ENCODE measurements around the gene HECTD1. TPM values are rescaled to one million over a fixed set of nuclear protein-coding genes. Genes with fewer than 3 reads are reported as not detected.
"Not testable (repeated sequence)": the region's sequence is repeated elsewhere in the genome, so short reads cannot be mapped to it uniquely, and the experiment has no call there.

Gene HECTD1
- total RNA-seq, 1 experiment from 2014 or later: 74.7 TPM

DNA sequence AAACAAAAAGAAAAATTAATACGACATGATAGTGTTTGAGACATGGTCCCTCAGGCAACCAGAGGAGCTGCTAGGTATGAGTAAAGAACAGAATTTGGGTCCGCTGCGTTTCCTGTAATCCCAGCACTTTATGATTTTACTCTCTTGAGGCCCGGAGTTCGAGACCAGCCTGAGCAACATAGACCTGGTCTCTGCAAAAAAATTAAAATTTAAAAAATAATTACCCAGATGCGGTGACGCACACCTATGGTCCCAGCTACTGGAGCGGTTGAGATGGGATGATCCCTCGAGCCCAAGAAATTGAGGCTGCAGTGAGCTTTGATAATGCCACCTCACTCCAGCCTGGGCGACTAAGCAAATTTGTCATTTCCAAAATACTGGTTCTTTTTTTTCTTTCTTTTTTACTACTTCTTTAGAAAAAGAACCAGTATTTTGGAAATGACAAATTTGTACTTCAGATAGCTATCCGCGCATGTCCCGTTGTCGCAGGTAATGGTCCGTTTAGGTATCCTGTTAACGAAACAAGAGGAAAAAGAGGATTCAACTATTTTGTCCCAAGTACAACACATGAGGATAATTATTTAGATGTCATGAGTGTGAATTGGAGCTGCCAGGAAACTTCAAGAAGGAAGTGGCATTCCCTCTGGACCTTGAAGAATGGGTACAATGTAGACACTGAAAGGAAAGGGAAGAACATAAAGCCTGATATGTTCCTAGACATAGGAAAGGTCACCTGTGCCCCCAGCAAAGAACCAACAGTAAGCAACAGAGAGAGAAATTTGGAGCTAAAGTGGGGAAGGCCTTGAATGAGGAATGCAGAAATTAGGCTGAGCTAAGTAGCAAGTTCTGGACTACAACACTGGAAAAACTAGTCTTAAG is 1.2 kb upstream of the HECTD1 start:
- Histone ChIP-seq H3K4me3 (ENCODE audit: insufficient read depth, low read depth, low read length) (peak overlapping the region; percentile 92), H3K36me3 (replicated peaks; ENCODE audit: control insufficient read depth, insufficient read depth, low read length) (no peaks in the 10 kb centered on the region), H3K27me3 (ENCODE audit: control insufficient read depth, insufficient read depth, low read length) (no peaks in the 10 kb centered on the region)
- DNase-seq: no peak

- peak; percentile 69 for DNase-seq
- Histone ChIP-seq H3K36me3 (replicated peaks; ENCODE audit: control insufficient read depth, insufficient read depth, low read length) (no peaks in the 10 kb centered on the region; the same call in 1 of the 2 replicates), H3K27me3 (ENCODE audit: control insufficient read depth, insufficient read depth, low read length) (no peaks in the 10 kb centered on the region), H3K4me3 (ENCODE audit: insufficient read depth, low read depth, low read length) (peak overlapping the region; percentile 92)
Measured at GRCh38 chr14:31207287-31207754, 272 bp downstream of the HECTD1 start.

DNA sequence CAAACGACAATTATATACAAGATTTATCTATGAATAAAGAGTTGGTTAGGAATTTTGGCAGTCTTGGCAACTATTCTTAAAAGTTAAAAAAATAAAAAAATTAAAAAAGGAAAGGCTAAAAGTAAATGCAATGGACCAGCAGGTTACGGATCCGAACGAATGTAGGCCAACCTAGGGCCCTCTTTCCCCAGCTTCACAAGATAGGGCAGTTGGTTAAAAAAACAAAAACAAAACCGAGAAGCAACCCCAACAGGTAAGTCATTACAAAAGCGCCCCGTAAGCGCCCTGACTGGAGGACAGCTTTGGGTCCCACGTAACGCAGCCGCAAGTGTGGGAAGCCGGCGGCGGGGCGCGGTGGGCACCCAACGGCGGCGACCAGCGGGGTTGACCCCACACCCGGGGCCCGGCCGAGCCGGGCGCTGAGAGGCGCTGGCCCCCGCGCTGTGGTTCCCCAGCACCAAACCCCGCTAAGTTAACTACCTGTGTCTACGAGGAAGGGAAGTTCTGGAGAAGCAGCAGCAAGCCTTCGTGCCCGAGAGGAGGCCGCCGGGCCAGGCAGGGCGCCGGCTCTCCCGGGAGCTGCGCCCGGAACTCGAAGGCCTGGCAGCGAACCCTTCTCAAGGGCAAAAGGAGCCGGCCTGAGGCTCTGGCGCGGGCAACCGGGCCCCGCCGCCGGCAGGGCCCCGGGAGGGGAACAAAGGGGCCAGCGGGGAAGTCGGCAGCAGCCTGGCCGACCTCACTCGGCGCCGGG is 882 bp downstream of the HECTD1 start:
- DNase-seq: peak; percentile 67
- H3K27me3 ChIP-seq (ENCODE audit: control insufficient read depth, insufficient read depth, low read length): no peaks in the 10 kb centered on the region
- H3K4me3 ChIP-seq (ENCODE audit: insufficient read depth, low read depth, low read length): peak overlapping the region; percentile 92
- no peaks in the 10 kb centered on the region; the same call in 1 of the 2 replicates for H3K36me3 ChIP-seq (replicated peaks; ENCODE audit: control insufficient read depth, insufficient read depth, low read length)

DNA sequence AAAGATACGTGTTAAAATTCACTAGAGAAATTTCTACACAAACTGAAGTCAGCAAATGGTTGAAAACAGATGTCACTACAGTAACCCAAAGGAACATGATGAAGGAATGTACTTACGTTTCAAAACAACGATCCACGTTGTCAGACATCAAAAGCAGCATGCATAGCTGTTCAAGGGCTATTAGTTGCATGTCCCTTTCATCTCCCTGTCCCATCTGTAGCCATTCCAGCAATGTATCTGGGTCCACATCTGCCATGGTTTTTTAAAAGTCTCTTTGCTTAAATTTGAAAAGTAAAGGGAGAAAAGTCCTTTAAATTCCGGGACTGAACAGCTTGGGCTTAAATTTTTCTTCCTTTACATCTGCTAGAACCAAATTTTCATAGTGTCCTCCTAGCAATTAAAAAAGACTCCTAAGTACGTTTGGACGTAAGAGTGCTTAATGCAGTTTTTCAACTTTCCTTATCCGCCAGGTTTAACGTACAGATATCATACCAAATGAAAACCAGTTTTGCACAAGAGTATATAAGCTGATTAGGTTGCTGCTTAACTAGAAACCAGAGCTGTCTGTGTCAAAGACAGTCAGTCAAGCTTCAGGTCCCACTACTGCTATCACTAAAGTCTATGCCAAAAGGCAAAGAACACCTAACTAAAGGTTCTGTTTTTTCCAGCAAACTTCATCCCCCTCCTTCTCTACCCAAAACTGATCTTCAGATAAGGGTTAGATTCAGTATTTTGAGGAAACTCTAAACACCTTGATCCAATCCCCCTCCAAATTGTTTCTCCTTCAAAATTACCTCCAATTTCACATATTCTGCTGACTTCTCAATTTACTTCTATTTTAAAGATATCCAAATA is 1.7 kb downstream of the HECTD1 start:
- Histone ChIP-seq H3K36me3 (replicated peaks; ENCODE audit: control insufficient read depth, insufficient read depth, low read length) (no peaks in the 10 kb centered on the region; the same call in 1 of the 2 replicates), H3K4me3 (ENCODE audit: insufficient read depth, low read depth, low read length) (peak overlapping the region; percentile 92), H3K27me3 (ENCODE audit: control insufficient read depth, insufficient read depth, low read length) (no peaks in the 10 kb centered on the region)
- no peak for DNase-seq

- no peak for DNase-seq
- Histone ChIP-seq H3K27me3 (ENCODE audit: control insufficient read depth, insufficient read depth, low read length) (no peaks in the 10 kb centered on the region), H3K36me3 (replicated peaks; ENCODE audit: control insufficient read depth, insufficient read depth, low read length) (no peaks in the 10 kb centered on the region; the same call in 1 of the 2 replicates), H3K4me3 (ENCODE audit: insufficient read depth, low read depth, low read length) (no peak overlapping the region)
Measured at GRCh38 chr14:31204593-31205534, 2.7 kb downstream of the HECTD1 start.

DNA sequence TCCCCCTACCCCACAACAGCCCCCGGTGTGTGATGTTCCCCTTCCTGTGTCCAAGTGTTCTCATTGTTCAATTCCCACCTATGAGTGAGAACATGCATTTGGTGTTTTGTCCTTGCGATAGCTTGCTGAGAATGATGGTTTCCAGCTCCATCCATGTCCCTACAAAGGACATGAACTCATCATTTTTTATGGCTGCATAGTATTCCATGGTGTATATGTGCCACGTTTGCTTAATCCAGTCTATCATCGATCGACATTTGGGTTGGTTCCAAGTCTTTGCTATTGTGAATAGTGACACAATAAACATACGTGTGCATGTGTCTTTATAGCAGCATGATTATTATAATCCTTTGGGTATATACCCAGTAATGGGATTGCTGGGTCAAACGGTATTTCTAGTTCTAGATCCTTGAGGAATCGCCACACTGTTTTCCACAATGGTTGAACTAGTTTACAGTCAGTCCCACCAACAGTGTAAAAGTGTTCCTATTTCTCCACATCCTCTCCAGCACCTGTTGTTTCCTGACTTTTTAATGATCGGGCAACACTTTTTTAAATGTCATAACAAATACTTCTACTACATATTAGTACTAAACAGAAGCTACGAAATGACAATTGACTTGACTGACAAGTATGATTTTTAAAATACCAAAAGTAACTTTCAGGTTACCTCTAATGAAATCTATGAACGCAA is 3.5 kb downstream of the HECTD1 start:
- H3K36me3 ChIP-seq (replicated peaks; ENCODE audit: control insufficient read depth, insufficient read depth, low read length); DNase-seq; H3K27me3 ChIP-seq (ENCODE audit: control insufficient read depth, insufficient read depth, low read length); H3K4me3 ChIP-seq (ENCODE audit: insufficient read depth, low read depth, low read length): not testable (repeated sequence)

- no peaks in the 10 kb centered on the region; the same call in 1 of the 2 replicates for H3K36me3 ChIP-seq (replicated peaks; ENCODE audit: control insufficient read depth, insufficient read depth, low read length)
- no peak overlapping the region for H3K4me3 ChIP-seq (ENCODE audit: insufficient read depth, low read depth, low read length)
- DNase-seq: no peak
- H3K27me3 ChIP-seq (ENCODE audit: control insufficient read depth, insufficient read depth, low read length): no peaks in the 10 kb centered on the region
Measured at GRCh38 chr14:31203414-31203742, 4.2 kb downstream of the HECTD1 start.

- no peak overlapping the region for H3K4me3 ChIP-seq (ENCODE audit: insufficient read depth, low read depth, low read length)
- H3K36me3 ChIP-seq (replicated peaks; ENCODE audit: control insufficient read depth, insufficient read depth, low read length): no peaks in the 10 kb centered on the region; the same call in 1 of the 2 replicates
- H3K27me3 ChIP-seq (ENCODE audit: control insufficient read depth, insufficient read depth, low read length): no peaks in the 10 kb centered on the region
- no peak for DNase-seq
Measured at GRCh38 chr14:31201111-31201510, 6.5 kb downstream of the HECTD1 start.

GRCh38 chr14:31200702-31200990 is 6.9 kb downstream of the HECTD1 start:
- DNase-seq: no peak
- Histone ChIP-seq H3K36me3 (replicated peaks; ENCODE audit: control insufficient read depth, insufficient read depth, low read length) (no peaks in the 10 kb centered on the region; the same call in 1 of the 2 replicates), H3K4me3 (ENCODE audit: insufficient read depth, low read depth, low read length) (no peak overlapping the region), H3K27me3 (ENCODE audit: control insufficient read depth, insufficient read depth, low read length) (no peaks in the 10 kb centered on the region)

DNA sequence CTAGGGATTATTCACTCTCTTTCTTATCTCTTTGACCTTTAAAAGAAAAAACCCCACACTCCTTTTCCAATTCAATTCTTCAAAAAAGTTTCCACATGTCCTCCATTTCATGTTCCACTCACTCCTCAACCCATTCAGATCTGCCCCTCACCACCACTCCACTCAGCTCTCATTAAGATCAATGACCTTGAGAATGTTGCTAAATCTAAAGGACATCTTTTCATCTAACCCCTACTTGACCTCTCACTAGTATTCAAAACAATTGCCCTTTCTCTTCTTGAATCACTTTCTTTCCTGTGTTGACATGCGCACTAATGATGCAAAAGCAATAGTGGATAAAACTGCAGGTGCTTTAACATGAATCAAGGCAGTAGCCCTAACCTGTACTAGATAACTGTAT is 9.9 kb downstream of the HECTD1 start:
- H3K27me3 ChIP-seq (ENCODE audit: control insufficient read depth, insufficient read depth, low read length): no peaks in the 10 kb centered on the region
- no peak overlapping the region for H3K4me3 ChIP-seq (ENCODE audit: insufficient read depth, low read depth, low read length)
- DNase-seq: no peak
- no peaks in the 10 kb centered on the region; the same call in 1 of the 2 replicates for H3K36me3 ChIP-seq (replicated peaks; ENCODE audit: control insufficient read depth, insufficient read depth, low read length)

DNA sequence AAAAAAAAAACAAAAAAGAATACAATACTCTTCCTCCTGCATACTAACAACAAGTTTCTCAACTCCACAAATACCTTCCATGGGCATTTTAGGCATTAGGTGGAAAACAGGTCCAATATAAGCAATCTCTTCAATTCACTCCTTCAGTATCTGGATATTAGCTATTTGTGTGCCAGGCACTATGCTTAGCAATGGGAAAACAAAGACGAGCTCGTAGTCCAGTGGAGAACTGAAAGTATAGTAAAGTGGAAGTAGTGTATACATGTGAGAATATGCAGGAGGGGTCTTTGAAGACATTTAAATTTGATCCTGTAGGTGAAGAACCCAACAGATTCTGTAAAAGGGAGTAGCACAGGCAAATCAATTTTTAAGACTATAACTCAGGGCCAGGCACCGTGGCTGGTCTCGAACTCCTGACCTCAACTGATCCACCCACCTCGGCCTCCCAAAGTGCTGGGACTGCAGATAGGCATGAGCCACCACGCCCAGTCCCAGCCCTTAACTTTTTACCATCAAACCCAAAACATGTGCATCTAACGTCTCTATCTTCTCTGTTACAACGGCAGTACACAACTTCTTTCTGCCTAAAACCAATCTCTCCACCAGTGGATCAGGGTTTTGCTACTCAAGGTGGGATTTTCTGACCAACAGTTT is 10.6 kb downstream of the HECTD1 start:
- DNase-seq: no peak
- Histone ChIP-seq H3K36me3 (replicated peaks; ENCODE audit: control insufficient read depth, insufficient read depth, low read length) (no peaks in the 10 kb centered on the region; the same call in 1 of the 2 replicates), H3K4me3 (ENCODE audit: insufficient read depth, low read depth, low read length) (no peak overlapping the region), H3K27me3 (ENCODE audit: control insufficient read depth, insufficient read depth, low read length) (no peaks in the 10 kb centered on the region)

- Histone ChIP-seq H3K27me3 (ENCODE audit: control insufficient read depth, insufficient read depth, low read length) (no peaks in the 10 kb centered on the region), H3K4me3 (ENCODE audit: insufficient read depth, low read depth, low read length) (no peak overlapping the region), H3K36me3 (replicated peaks; ENCODE audit: control insufficient read depth, insufficient read depth, low read length) (no peaks in the 10 kb centered on the region; the same call in none of the 2 replicates)
- DNase-seq: no peak
Measured at GRCh38 chr14:31194661-31195060, 12.9 kb downstream of the HECTD1 start.

GRCh38 chr14:31194095-31194494 is 13.5 kb downstream of the HECTD1 start:
- Histone ChIP-seq H3K4me3 (ENCODE audit: insufficient read depth, low read depth, low read length) (no peak overlapping the region), H3K36me3 (replicated peaks; ENCODE audit: control insufficient read depth, insufficient read depth, low read length) (no peaks in the 10 kb centered on the region; the same call in none of the 2 replicates), H3K27me3 (ENCODE audit: control insufficient read depth, insufficient read depth, low read length) (no peaks in the 10 kb centered on the region)
- DNase-seq: no peak
